B cell (primary cell): ENCODE measurements around the gene PPEF2. TPM values are rescaled to one million over a fixed set of nuclear protein-coding genes. Genes with fewer than 3 reads are reported as not detected.

Source experiments
- ATAC-seq: fragments of 200-7000 bp; cut with Tn5 transposase; one replicate; pipeline ENCODE4 v1.10.0; 2021; ENCODE audit warnings: low read depth, mild to moderate bottlenecking, moderate number of reproducible peaks, moderate library complexity
- CTCF ChIA-PET: fragments of 350-600 bp; sonication (Branson Sonifier 250); formaldehyde crosslinking; loops from one replicate; lab custom pipeline; 2021; ENCODE audit warnings: antibody characterized with exemption, inconsistent platforms; lab: Charles Lee
- POLR2A ChIA-PET: fragments of 350-600 bp; sonication (Branson Sonifier 250); formaldehyde crosslinking; loops from one replicate; lab custom pipeline; 2021; ENCODE audit warnings: antibody characterized with exemption; lab: Charles Lee
- DNase-seq: peaks from one replicate; pipeline ENCODE4 v3.0.0; 2013
- H2AFZ ChIP-seq: 2 replicates; pipeline ENCODE4 v1.6.1; 2012; ENCODE audit warnings: mild to moderate bottlenecking, low read depth, low read length; ENCODE audit not compliant: insufficient read depth, poor library complexity, severe bottlenecking
- H3K27ac ChIP-seq, 2 donors: 1 replicate in 1 of 2; 2 replicates in 1 of 2; pipeline ENCODE4 v1.5.1; 2012 to 2013; ENCODE audit warnings: low read length in 2 of 2, mild to moderate bottlenecking in 2 of 2, moderate library complexity in 1 of 2
- H3K27me3 ChIP-seq, 4 experiments: fragments of 200-600 bp in 1 of 4; sonication (generic) in 1 of 4; replicated peaks in 1 of 4; 1 replicate in 2 of 4; 2 replicates in 2 of 4; pipeline versions ENCODE4 v1.6.1 to v1.7.0; 2013 to 2016; ENCODE audit warnings: low read length in 3 of 4, mild to moderate bottlenecking in 2 of 4, mixed read lengths in 1 of 4, moderate library complexity in 1 of 4; ENCODE audit not compliant: insufficient read depth in 4 of 4, control insufficient read depth in 3 of 4; ENCODE audit errors: control extremely low read depth in 1 of 4
- H3K36me3 ChIP-seq, 2 experiments: replicated peaks in 1 of 2; 1 replicate in 1 of 2; 2 replicates in 1 of 2; pipeline versions ENCODE4 v1.6.1 to v1.7.1; 2013; ENCODE audit warnings: low read length in 1 of 2; ENCODE audit not compliant: insufficient read depth in 2 of 2, control insufficient read depth in 1 of 2; ENCODE audit errors: control extremely low read depth in 1 of 2, extremely low read depth in 1 of 2
- H3K4me1 ChIP-seq, 2 donors: fragments of 200-600 bp in 1 of 2; sonication (generic) in 1 of 2; 1 replicate in 1 of 2; 2 replicates in 1 of 2; pipeline versions ENCODE4 v1.5.1 to v1.6.1; 2013 to 2017; ENCODE audit warnings: low read length in 2 of 2; ENCODE audit not compliant: control insufficient read depth in 2 of 2, insufficient read depth in 2 of 2
- H3K4me2 ChIP-seq: replicated peaks from 2 replicates; pipeline ENCODE3; 2012; ENCODE audit warnings: mild to moderate bottlenecking, low read depth, low read length; ENCODE audit not compliant: poor library complexity, severe bottlenecking
- H3K4me3 ChIP-seq, 5 experiments: fragments of 200-600 bp in 1 of 5; sonication (generic) in 1 of 5; 1 replicate in 3 of 5; 2 replicates in 2 of 5; pipeline versions ENCODE4 v1.5.1 to v1.7.0; 2011 to 2016; ENCODE audit warnings: low read length in 4 of 5, mild to moderate bottlenecking in 4 of 5, low read depth in 2 of 5, control low read depth in 1 of 5, moderate library complexity in 1 of 5; ENCODE audit not compliant: insufficient read depth in 1 of 5; ENCODE audit errors: control extremely low read depth in 1 of 5, extremely low read depth in 1 of 5
- H3K79me2 ChIP-seq: fragments of 200-600 bp; sonication (generic); one replicate; pipeline ENCODE4 v1.6.0; 2016; ENCODE audit warnings: low read length; ENCODE audit not compliant: control insufficient read depth, insufficient read depth
- H3K9ac ChIP-seq: fragments of 200-600 bp; sonication (generic); 2 replicates; pipeline ENCODE4 v1.6.1; 2017; ENCODE audit warnings: mild to moderate bottlenecking, low read length, moderate library complexity
- H3K9me3 ChIP-seq, 3 donors: one replicate each; pipeline versions ENCODE4 v1.6.1 to v1.7.1; 2013; ENCODE audit warnings: low read length in 2 of 3; ENCODE audit not compliant: control insufficient read depth in 2 of 3, insufficient read depth in 1 of 3; ENCODE audit errors: control extremely low read depth in 1 of 3
- H4K20me1 ChIP-seq: 2 replicates; pipeline ENCODE4 v1.6.0; 2012; ENCODE audit warnings: mild to moderate bottlenecking, low read length; ENCODE audit not compliant: insufficient read depth, control insufficient read depth, poor library complexity, severe bottlenecking
- H3K27ac Mint-ChIP-seq: one replicate; pipeline ENCODE4 v1.8.0; 2021; ENCODE audit warnings: mixed read lengths
- H3K27me3 Mint-ChIP-seq: one replicate; pipeline ENCODE4 v1.8.0; 2021; ENCODE audit warnings: mixed read lengths
- H3K4me1 Mint-ChIP-seq: one replicate; pipeline ENCODE4 v1.8.0; 2021; ENCODE audit warnings: mixed read lengths
- H3K4me3 Mint-ChIP-seq: one replicate; pipeline ENCODE4 v1.8.0; 2021; ENCODE audit warnings: mixed read lengths
- H3K9me3 Mint-ChIP-seq: one replicate; pipeline ENCODE4 v1.8.0; 2022; ENCODE audit warnings: mixed read lengths; ENCODE audit not compliant: insufficient read depth
- CTCF ChIP-seq: fragments of 200-600 bp; IDR thresholded peaks from one replicate; pipeline ENCODE4 v1.8.0; 2022; ENCODE audit warnings: antibody characterized with exemption, mild to moderate bottlenecking
- EZH2 ChIP-seq: IDR thresholded peaks from 2 replicates; pipeline ENCODE4 v1.6.1; 2012; ENCODE audit warnings: borderline replicate concordance, low read depth, mild to moderate bottlenecking, moderate library complexity, low read length; ENCODE audit not compliant: insufficient read depth, poor library complexity, severe bottlenecking
- WGBS: methylation state at CpG from one replicate; pipeline ENCODE4 v1.1.5; 2013; ENCODE audit warnings: missing lambda C conversion rate; ENCODE audit not compliant: insufficient coverage; 5-methylcytosine and 5-hydroxymethylcytosine counted together
- intact Hi-C: fragments of 100-400 bp; cut with micrococcal nuclease; formaldehyde crosslinking; loops from one replicate; pipeline ENCODE4 v1.10.0; 2022
- polyA plus RNA-seq: library from polyadenylated mRNA; depleted of rRNA; stranded (reverse); fragments of >200 nt; gene quantifications from 2 replicates; pipeline ENCODE4 v1.2.3, GENCODE V29; 2012
- total RNA-seq, 2 donors: library from RNA; stranded (reverse); fragments of 120-200 nt in 1 of 2; gene quantifications; 1 replicate in 1 of 2; 2 replicates in 1 of 2; pipeline versions ENCODE4 v1.2.3 to v1.2.4, GENCODE V29; 2013 to 2022

Gene PPEF2
- total and polyA plus RNA-seq, 2 donors (not counting 1 experiment from before 2014, with no cell fraction given): 0.07 to 0.10 TPM

- H3K27ac ChIP-seq: no peak overlapping the region
- Mint-ChIP-seq H3K4me3 (no peak overlapping the region), H3K27me3 (peaks cover 13% of the 10 kb centered on the region), H3K4me1 (no peaks in the 10 kb centered on the region), H3K9me3 (no peaks in the 10 kb centered on the region), H3K27ac (no peak overlapping the region)
- H3K4me2 ChIP-seq: no peak overlapping the region
- CTCF ChIA-PET: interaction anchor here (1.4 kb wide), 1 partner anchor 13 kb away, joined by 4 read pairs; no protein-coding TSS in a partner anchor
- no peaks in the 10 kb centered on the region for H3K9me3 ChIP-seq
- H3K4me3 ChIP-seq: no peak overlapping the region
- no peaks in the 10 kb centered on the region for H3K27me3 ChIP-seq
- H3K4me1 ChIP-seq: no peaks in the 10 kb centered on the region
- H2AFZ ChIP-seq: no peak overlapping the region
- WGBS: 89% methylated on average over 1 of the region's 3 CpGs
- no peak overlapping the region for H3K9ac ChIP-seq
- POLR2A ChIA-PET: no interaction called here
- TF ChIP-seq CTCF (no peak), EZH2 (no peak)
- no peaks in the 10 kb centered on the region for H3K36me3 ChIP-seq
- no peak for DNase-seq
- ATAC-seq: no peak
- no peaks in the 10 kb centered on the region for H4K20me1 ChIP-seq
- intact Hi-C loops: no loop called here
- no peaks in the 10 kb centered on the region for H3K79me2 ChIP-seq
Observed at GRCh38 chr4:75881476-75881875, 20.8 kb downstream of the PPEF2 start.

- no peaks in the 10 kb centered on the region for H3K4me1 ChIP-seq
- no CpG with 5 or more reads among the region's 1 CpG for WGBS
- no peaks in the 10 kb centered on the region for H3K27me3 ChIP-seq
- H3K4me1 Mint-ChIP-seq: no peaks in the 10 kb centered on the region
- no peak overlapping the region for H3K4me2 ChIP-seq
- no peak overlapping the region for H2AFZ ChIP-seq
- CTCF ChIA-PET: interaction anchor here (1.4 kb wide), 1 partner anchor 14 kb away, joined by 4 read pairs; no protein-coding TSS in a partner anchor
- DNase-seq (no peak), ATAC-seq (no peak)
- no peak overlapping the region for H3K4me3 Mint-ChIP-seq
- no peaks in the 10 kb centered on the region for H3K79me2 ChIP-seq
- TF ChIP-seq EZH2 (no peak), CTCF (no peak)
- no peaks in the 10 kb centered on the region for H4K20me1 ChIP-seq
- H3K4me3 ChIP-seq: no peak overlapping the region
- H3K27ac Mint-ChIP-seq: no peak overlapping the region
- no peaks in the 10 kb centered on the region for H3K9me3 Mint-ChIP-seq
- H3K9ac ChIP-seq: no peak overlapping the region
- H3K27ac ChIP-seq: no peak overlapping the region
- H3K9me3 ChIP-seq: no peaks in the 10 kb centered on the region
- POLR2A ChIA-PET: no interaction called here
- H3K27me3 Mint-ChIP-seq: peaks cover 18% of the 10 kb centered on the region
- intact Hi-C loops: no loop called here
- no peaks in the 10 kb centered on the region for H3K36me3 ChIP-seq
Observed at GRCh38 chr4:75880278-75880677, 22.0 kb downstream of the PPEF2 start.
